HG03060 (cell line): ENCODE data around the gene EHD3.
A peak's percentile ranks its signal among the peaks of the same experiment; 100 is the strongest.

Experiments
- ATAC-seq: cut with Tn5 transposase; IDR thresholded peaks from one replicate; pipeline ENCODE4 v1.9.1; 2021; ENCODE audit warnings: low read depth, moderate number of reproducible peaks; ENCODE audit not compliant: unreplicated experiment

The EHD3 gene

GRCh38 chr2:31253356-31254131 lies 19.6 kb downstream of the EHD3 start:
- ATAC-seq = no peak

GRCh38 chr2:31254237-31255203 lies 20.6 kb downstream of the EHD3 start:
- no peak for ATAC-seq

GRCh38 chr2:31255911-31256571 lies 22.1 kb downstream of the EHD3 start:
- peak; percentile 58 for ATAC-seq

- ATAC-seq = no peak
Observed at GRCh38 chr2:31256611-31257382, 22.8 kb downstream of the EHD3 start.

GRCh38 chr2:31258351-31258750 lies 24.4 kb downstream of the EHD3 start:
- ATAC-seq = no peak

- ATAC-seq = no peak
Observed at GRCh38 chr2:31259075-31259474, 25.1 kb downstream of the EHD3 start.

GRCh38 chr2:31260870-31261269 lies 26.9 kb downstream of the EHD3 start:
- no peak for ATAC-seq

GRCh38 chr2:31263636-31264190 lies 29.8 kb downstream of the EHD3 start:
- no peak for ATAC-seq

GRCh38 chr2:31265234-31265633 lies 31.3 kb downstream of the EHD3 start:
- ATAC-seq = no peak

GRCh38 chr2:31266804-31267203 lies 32.9 kb downstream of the EHD3 start:
- no peak for ATAC-seq

GRCh38 chr2:31267437-31268120 lies 33.6 kb downstream of the EHD3 start:
- ATAC-seq = no peak

GRCh38 chr2:31268344-31268743 lies 34.4 kb downstream of the EHD3 start:
- ATAC-seq = no peak

GRCh38 chr2:31269087-31269486 lies 35.1 kb downstream of the EHD3 start:
- ATAC-seq = no peak

GRCh38 chr2:31270131-31270530 lies 36.2 kb downstream of the EHD3 start:
- ATAC-seq = no peak

- no peak for ATAC-seq
Observed at GRCh38 chr2:31270822-31271231, 36.9 kb downstream of the EHD3 start.

GRCh38 chr2:31271851-31272267 lies 37.9 kb downstream of the EHD3 start:
- ATAC-seq = no peak

GRCh38 chr2:31274401-31275075 lies 40.6 kb downstream of the EHD3 start:
- no peak for ATAC-seq

GRCh38 chr2:31275976-31276375 lies 42.0 kb downstream of the EHD3 start:
- ATAC-seq = no peak

- no peak for ATAC-seq
Observed at GRCh38 chr2:31277621-31278020, 43.7 kb downstream of the EHD3 start.
